NOMO-1 treated with dmso at 0.1 percent for 144 hours (cell line): ENCODE measurements around the gene CLASP1.
A peak's percentile ranks its signal among the peaks of the same experiment; 100 is the strongest.
"Not testable (repeated sequence)": the region's sequence is repeated elsewhere in the genome, so short reads cannot be mapped to it uniquely, and the experiment has no call there.

Experiments
- DNase-seq: peaks from one replicate; lab custom pipeline; 2025; ENCODE audit not compliant: unreplicated experiment; lab: John Stamatoyannopoulos, UW

Gene CLASP1

DNA sequence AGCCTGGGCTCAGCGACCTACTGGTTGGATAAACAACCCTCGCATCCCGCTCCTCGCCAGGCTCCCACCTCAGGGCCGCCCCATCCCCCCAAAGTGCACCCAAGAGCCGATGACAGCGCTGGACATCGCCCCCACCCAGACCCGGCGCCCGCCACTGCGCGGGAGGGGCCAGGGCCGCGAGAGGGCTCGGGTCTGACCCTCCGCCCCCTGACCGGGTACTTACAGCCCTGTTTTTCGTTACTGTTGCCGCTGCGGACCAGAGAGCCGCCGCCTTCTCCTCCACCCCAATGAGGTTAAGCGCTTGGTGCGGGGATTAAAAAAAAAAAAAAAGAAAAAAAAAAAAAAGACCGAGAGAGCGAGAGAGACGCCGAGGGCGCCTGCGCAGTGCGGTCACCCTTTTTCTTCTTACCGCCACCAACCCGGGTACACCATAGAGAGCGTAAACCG lies at the start of gene CLASP1:
Gene CLASP1 (minus strand): TSS at position 314 of the 447 bp plus-strand sequence. CDS start 43,567 bp downstream, outside the sequence.
- no peak for DNase-seq

DNA sequence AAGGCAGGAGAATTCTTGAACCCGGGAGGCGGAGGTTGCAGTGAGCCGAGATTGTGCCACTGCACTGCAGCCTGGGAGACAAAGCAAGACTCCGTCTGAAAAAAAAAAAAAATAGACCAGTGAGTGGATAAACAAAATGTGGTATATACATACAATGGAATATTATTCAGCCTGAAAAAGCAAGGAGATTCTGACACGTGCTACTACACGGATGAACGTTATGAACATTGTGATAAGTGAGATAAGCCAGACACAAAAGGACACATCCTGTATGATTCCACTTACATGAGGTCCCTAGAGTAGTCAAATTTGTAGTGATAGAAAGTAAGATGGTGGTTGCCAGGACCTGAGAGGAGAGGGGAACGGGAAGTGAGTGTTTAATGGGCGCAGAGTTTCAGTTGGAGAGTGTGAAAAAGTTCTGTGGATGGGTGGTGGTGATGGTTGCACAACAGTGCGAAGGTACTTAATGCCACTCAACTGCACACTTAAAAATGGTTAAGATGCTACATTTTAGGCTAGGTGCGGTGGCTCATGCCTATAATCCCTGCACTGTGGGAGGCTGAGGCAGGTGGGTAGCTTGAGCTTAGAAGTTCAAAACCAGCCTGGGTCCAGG lies 49.2 kb upstream of the CLASP1 start:
- DNase-seq, result peak; percentile 42

- DNase-seq, result no peak
Observed at GRCh38 chr2:121697108-121697631, 47.9 kb upstream of the CLASP1 start.

- no peak for DNase-seq
Observed at GRCh38 chr2:121696410-121696930, 47.2 kb upstream of the CLASP1 start.

- DNase-seq, result no peak
Observed at GRCh38 chr2:121695171-121695451, 45.8 kb upstream of the CLASP1 start.

GRCh38 chr2:121694398-121695170 lies 45.3 kb upstream of the CLASP1 start:
- no peak for DNase-seq

GRCh38 chr2:121690572-121690971 lies 41.3 kb upstream of the CLASP1 start:
- not testable (repeated sequence) for DNase-seq

DNA sequence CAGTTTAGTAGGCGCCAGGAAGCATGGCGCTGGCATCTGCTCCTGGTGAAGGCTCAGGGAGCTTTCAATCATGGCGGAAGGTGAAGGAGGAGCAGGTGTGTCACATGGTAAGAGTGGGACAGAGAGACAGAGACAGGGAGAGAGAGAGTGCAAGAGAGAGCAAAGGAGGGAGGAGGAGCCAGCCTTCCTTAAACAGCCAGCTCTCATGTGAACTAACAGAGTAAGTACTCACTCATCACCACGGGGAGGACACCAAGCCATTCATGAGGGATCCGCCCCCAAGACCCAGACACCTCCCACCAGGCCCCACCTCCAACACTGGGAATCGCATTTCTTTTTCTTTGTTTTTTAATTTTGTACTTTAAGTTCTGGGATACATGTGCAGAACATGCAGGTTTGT lies 40.8 kb upstream of the CLASP1 start:
- DNase-seq, result no peak

- DNase-seq, result no peak
Observed at GRCh38 chr2:121689356-121689755, 40.1 kb upstream of the CLASP1 start.

DNA sequence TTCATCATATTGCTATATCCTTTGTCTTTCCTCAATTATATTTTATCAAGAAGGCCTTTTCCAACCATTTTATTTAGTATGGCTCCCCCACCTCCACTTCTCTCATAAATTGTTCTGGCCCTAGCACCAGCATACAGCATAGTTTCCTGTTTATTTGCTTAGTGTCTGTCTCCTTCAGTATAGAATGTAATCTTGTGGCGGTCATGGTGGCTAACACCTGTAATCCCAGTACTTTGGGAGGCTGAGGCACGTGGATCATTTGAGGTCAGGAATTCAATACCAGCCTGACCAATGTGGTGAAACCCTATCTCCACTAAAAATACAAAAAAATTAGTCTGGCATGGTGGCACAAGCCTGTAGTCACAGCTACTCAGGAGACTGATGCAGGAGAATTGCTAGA lies 39.6 kb upstream of the CLASP1 start:
- DNase-seq, result no peak

DNA sequence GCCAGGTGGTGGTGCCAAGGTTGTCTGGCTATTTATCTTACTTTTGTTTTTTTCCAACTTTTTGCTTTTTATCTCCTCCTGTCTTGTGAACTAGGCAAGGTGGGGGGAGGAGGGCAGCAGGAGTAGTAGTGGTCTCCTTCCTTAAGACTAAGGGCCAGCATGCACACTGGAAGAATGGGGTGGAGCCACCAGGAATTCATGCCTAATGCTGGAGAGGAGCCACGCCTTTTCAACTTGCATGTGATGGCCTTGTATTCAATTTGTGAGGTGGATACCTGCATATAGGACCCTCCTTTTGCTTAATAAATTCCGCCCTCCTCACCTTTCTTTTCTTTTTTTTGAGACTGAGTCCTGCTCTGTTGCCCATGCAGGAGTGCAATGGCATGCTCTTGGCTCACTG lies 37.6 kb upstream of the CLASP1 start:
- DNase-seq, result no peak

DNA sequence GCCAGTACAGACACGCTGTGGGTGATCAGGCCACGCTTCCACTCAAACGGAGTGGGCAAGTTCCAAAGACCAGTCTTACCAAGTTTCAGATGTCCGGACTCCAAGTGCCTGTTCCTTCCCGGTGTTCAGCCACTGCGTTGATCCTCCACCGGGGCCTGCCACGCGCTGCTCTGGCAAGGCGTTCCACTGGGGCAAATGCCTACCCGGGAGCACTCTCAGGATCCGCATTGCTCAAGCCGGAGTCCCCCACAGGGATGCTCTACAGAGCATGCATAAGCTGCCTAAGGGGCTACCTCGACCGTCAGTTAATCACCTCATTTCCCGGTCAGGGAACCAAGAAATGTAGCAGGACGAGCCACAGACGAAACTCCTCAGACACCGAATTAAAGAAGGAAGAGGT lies 37.0 kb upstream of the CLASP1 start:
- DNase-seq, result no peak

DNA sequence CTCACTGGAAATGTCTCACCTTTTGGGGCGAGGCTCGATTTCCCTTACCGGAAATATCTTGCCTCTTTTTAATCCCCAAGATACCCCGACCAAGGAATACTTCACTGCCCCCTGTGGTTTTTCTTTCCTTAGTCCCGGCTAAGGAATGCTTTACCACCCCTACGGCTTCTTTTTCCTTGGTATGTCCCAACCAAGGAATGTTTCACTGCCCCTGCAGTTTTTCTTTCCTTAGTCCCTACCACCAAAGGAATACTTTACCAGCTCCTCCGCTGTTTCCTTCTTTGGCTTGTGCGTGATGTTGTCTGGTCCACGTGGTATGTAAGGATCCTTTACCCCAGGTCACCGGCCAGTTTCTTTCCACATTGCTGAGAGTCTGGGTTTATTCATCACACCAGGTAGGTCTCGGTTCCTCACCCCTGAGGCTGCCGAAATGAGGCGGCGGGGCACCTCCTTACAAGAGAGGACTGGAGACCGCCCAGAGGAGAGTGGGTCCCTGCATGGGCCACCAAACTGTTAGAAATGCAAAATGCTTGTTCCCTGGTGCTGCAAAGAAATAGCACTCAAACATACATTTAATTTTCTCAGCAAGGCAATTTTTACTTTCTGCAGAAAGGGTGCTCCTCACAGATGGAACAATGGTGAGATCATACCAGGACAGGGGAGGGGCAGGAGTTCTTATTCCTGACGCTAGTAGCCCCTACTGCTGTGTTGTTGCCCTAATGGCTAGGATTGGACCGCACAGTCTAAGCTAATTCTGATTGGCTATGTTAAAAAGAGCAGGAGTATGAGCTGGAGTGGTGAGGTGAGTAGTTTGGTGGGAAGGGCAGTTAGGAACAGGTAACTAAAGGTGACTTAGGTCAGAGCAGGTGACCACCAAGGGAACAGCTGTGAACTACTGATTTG lies 33.4 kb upstream of the CLASP1 start:
- no peak for DNase-seq

- no peak for DNase-seq
Observed at GRCh38 chr2:121677855-121678254, 28.6 kb upstream of the CLASP1 start.

GRCh38 chr2:121671621-121672020 lies 22.4 kb upstream of the CLASP1 start:
- DNase-seq, result not testable (repeated sequence)

DNA sequence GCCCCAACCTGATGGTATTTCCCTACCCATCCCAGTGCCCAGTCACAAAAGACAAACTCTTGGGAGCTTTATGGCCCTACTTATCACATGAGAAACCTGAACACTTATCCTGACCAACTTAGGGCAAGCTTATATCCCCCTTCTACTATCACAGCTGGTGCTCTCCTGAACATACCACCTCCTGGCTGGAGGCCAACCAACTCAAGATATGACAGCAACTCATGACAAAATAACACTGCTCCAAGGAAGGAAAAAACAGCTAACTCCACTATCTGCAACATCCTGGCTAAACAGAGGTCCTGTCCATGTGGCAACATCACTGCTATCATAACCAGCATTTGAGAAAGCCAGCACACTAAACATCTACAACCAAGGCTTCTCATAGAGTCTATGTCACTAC lies 20.9 kb upstream of the CLASP1 start:
- no peak for DNase-seq

GRCh38 chr2:121667618-121668017 lies 18.4 kb upstream of the CLASP1 start:
- no peak for DNase-seq

GRCh38 chr2:121666042-121666441 lies 16.8 kb upstream of the CLASP1 start:
- DNase-seq, result no peak

GRCh38 chr2:121665504-121665903 lies 16.2 kb upstream of the CLASP1 start:
- DNase-seq, result no peak

- DNase-seq, result no peak
Observed at GRCh38 chr2:121664713-121665112, 15.5 kb upstream of the CLASP1 start.

DNA sequence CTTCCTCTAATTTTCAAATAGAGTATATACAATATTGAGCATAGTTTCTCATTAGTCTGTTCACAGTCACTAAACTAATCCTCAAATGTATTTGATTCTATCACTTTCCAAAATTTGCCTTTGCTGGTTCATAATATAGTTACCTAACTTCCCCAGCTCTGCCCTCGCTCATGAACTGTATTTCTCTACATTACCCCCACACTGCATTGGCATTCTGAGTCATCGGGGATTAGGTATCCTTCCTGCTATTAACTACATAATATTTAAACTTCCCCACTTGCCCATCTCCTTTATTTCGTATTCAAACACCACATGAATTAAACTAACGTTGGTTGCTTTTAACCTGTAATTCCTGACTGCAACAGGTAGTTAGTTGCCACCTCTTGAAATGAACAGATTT lies 14.8 kb upstream of the CLASP1 start:
- no peak for DNase-seq
